ENCODE data around the gene SDC1.
"Not testable (repeated sequence)": the region's sequence is repeated elsewhere in the genome, so short reads cannot be mapped to it uniquely, and the experiment has no call there.

The SDC1 gene, protein sequence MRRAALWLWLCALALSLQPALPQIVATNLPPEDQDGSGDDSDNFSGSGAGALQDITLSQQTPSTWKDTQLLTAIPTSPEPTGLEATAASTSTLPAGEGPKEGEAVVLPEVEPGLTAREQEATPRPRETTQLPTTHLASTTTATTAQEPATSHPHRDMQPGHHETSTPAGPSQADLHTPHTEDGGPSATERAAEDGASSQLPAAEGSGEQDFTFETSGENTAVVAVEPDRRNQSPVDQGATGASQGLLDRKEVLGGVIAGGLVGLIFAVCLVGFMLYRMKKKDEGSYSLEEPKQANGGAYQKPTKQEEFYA
- total RNA-seq = 0 to 0.21 reads per million in 2 donors

DNA sequence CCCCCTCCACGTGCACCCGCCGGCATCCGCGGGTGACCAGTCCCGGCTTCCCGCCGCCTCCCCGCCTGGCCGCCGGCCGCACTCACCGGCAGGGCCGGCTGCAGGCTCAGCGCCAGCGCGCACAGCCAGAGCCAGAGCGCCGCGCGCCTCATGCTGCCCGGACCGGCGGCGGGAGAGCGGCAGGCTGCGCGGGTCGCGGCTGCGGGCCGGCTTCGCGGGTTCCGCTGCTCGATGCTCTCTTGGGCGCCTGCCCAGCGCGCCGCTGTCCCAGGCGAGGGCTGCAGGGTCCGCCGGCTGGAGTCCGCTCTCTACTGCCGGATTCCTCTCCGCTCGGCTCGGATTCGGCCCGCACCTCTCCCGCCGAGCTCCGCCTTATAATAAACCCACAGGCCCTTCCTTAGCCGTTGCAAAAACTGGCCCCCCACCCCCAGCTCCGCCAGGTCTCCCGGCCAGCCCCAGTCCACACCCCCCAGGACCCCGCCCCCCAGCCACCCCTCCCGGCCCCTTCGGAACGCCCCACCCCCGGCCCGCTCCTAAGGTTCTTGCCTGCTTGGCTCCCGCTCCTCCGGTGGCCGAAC is at the start of gene SDC1:
Gene SDC1, minus strand, starts transcription at position 415 of the 578 bp plus-strand sequence. Its CDS starts 263 bp downstream, at position 152.
- DNase-seq = no peak

DNA sequence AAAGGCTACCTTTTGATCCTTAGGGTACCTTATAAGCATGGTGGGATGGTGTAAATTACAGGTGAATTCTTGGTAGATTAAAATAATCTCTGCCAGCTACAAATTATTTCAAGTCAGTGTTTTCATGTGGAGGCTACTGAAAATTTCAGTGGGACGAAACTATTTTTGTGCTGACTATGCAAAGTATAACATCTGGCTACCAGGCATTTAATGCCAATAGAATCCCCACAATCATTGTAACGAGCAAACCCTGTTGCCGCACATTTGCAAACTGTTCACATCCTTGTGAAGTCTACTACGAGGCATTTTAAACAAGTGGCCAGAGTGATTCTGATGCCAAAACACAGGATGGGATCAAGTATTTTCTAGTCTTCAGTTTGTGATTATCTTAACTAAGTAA is 48.1 kb upstream of the SDC1 start:
- DNase-seq = no peak

DNA sequence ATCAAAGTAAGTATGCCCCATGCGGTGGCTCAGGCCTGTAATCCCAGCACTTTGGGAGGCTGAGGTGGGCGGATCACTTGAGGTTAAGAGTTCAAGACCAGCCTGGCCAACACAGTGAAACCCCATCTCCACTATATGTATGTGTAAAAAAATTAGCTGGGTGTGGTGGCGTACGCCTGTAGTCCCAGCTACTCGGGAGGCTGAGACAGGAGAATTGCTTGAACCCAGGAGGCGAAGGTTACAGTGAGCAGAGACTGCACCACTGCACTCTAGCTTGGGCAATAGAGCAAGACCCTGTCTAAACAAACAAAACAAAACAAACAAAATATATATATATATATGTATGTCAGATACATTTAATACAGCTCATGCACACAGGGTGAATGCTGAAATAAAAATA is 43.4 kb upstream of the SDC1 start:
- DNase-seq = not testable (repeated sequence)

DNA sequence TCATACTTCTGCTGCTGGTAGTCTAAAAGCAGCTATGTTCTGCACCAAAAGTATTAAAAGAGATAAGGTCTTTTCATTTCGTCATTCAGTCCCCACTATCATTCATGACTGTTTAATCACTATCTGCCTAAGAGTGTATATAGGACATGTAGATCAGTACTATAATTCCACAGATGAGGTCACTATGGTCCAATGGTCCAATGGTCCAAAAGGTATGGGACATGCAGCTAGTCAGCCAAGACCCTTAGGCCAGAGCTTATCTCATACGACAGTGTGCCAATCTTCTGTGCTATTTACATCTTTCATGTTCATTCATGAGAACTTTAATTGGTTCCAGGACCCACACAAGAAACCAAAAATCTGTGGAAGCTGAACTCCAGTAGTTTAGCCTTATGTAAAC is 42.6 kb upstream of the SDC1 start:
- DNase-seq = no peak

DNA sequence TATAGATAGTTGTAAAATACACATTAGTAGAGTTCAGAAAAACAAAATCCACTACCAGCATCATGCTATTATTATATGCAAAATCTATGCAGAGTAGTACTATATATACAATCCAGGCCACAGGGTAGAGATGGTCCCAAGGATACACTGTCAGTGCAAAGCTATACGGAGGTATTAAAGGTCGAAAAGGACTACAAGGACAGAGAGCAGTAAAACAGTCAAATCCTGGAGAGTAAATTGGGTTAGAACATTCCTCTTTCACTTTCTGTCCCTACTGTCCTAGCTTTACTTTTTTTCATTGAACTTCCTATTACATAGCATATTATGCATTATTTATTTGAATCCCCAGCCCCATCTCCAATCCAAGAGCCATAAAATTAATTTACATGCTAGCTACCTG is 39.7 kb upstream of the SDC1 start:
- no peak for DNase-seq

DNA sequence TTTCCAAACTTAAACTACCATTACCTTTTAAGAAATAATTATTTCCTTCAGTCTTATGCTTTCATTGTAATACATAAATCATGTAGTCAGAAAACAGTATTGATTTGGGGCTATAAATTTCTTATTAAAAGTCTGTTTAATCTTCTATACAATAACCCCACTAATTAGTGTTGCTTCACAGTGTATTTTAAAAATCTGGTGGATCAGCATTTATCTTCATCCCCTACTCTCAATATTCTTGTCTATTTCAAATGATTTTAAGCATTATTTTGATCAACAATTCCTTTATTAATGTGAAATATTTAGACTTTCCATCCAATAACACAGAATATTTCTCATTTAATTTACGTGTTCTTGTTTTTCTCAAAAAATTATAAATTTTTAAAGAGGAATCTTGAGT is 32.5 kb upstream of the SDC1 start:
- DNase-seq = no peak

DNA sequence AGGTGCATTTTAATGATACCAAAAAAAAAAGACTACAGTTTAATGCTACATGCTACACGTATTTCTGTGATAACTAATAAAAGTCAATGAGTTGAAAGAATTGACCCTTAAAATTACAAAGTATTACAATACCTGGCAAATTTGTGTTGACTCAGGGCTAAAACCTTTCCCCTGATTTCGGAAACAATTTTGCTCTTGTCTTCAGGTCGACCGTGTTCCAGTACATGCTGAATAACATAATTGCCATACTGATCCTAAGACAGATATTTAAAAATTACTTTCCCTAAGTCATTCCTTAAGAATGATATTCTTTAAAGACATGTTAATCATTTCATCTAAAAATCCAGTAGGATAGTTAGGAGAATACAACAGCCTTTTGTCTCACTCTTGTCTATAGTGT is 29.8 kb upstream of the SDC1 start:
- no peak for DNase-seq

DNA sequence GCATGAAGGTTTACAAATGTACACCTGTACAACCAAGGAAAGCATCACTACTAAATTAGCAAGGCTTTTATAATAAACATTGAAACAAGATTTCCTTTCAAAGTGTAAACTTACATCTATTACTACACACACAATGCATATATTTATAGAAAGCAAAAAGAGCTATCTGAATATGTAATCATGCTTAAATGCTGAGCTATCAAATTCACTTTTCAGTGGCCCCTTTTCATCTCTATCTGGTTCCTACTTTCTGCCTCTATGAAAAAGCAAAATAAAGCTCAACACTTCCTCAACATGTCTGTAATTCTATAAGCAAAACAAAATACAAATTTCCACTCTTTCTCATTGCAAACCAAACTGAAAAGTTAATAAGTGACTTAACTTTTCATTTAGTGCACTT is 25.5 kb upstream of the SDC1 start:
- no peak for DNase-seq

DNA sequence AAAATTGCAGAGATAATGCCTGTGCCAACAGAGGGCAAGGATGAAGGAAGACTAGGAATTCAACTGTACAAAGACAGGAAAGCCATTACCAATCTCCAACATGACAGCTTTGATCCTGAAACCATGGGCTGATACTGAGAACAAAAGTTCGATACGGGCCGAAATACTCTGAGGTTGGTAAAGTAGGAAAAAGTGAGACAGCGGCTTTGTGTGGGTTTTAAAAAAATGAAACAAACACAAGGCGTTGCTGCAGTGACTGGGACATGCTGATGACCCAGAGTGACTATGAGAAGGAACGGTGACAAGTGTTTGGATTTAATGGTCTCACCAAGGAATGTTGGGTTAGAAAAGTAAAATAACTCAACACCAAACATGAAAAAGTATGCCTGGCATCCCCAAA is 24.2 kb upstream of the SDC1 start:
- DNase-seq = no peak

DNA sequence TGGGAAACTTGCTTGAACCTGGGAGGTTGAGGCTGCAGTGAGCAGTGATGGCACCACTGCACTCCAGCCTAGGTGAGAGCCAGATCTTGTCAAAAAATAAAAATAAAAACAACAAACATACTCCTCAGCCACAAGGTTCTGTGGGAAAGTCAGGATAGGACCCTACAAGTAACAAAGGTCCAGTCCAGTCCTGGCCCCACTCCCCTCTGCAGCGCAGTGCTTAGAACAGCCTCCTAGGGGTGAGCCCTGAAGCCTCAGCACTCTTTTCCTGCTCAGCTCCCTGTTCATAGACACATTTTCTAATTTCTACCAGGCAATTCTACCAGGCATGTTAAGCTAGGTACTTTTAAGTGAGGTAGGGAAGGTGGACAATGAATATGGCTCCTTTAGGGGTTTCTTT is 22.2 kb upstream of the SDC1 start:
- no peak for DNase-seq

DNA sequence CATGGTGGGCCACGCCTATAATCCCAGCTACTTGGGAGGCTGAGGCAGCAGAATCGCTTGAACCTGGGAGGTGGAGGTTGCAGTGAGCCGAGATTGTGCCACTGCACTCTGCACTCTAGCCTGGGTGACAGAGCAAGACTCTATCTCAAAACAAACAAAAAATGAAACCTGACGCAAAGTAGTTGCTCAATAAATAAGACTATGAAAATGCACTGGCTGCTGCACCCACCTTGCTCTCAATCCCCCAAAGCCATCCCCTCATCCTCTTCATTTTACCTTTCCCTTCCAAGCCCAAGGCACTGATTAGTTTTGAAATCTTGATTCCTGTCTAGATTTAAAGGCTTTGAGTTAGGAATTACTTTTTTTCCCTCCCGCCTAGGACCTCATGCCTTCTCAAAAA is 18.7 kb upstream of the SDC1 start:
- not testable (repeated sequence) for DNase-seq

DNA sequence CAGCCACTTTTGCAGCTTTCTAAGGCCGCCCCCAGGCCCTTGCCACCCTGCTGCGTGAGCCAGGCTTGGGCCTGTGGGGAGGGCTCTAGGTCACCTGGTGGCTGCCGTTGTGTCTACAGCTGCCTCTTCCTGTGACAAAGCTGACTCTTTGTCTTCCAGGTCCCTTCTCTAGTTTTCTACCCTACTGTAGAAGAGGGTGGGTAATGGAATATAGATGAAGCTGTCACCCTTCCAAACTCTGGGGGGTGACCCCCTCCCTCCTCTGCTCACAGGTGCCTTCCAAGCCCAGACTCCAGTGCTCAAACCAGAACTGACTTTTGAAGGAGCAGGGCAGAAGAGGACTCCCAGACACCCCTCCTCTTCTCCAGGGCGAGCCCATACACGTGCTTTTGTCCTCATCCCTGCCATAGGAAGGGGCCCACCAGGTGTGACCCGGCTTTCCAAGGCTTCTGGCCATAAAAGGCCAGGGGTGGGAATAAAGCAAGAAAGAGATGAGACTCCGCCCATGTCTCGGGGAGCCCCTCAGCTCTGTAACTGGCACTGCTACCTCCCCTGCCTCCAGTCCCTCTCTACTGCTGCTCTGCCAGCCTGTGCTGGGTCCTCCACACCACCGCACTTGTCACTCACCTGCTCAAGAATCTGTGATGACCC is 17.9 kb upstream of the SDC1 start:
- no peak for DNase-seq

DNA sequence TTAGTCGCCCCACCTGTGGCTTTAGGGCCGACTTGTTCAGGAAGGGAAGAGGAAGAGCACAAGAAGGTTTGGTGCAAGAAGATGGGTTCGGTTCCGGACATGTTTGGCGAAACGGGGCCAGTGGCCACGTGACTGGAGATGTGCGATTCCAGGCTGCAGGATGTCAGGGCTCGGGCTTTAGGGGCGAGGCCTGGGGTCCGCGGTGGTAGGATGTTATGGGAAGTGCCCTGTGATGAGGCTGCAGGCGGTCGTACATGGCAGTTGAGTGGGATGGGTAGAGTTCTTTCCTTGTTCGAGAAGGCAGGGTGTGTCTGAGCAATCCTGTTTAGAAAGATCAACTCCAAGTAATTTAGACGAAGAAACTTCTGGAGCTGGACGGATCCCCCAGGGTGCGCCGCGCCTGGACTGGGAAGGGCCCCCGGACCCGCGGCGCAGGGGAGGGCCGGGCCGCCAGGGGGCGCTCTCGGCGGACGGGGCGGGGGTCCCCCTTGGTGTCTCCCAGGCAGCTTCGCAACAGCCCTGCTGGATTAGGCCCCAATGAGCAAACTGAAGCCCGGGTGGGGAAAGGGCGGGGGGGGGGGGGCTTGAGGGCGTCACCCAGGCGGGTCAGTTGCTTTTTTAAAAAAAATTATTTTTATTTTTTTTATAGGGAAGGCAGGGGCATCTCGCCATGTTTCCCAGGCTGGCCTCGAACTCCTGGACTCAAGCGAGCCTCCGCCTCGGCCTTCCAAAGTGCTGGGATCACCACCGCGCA is 17.2 kb upstream of the SDC1 start:
- DNase-seq = no peak

DNA sequence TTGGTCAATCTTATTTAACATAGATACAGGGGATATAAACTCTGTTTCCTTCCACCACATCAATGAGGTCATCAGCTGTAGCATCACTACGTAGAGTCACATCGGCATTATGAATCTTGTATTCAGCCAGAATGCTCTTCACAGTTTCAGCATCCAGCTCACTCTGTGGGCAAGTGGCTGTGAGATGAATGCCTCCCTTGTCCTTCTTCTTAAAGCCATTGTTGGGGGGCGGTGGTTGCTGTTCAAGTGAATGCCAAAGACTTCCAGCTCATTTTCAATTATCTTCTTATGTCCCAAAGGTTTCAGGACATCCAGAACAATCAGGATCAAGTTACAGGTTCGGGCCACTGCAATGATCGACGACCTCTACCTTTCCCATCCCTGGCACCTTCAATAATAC is 15.4 kb upstream of the SDC1 start:
- DNase-seq = not testable (repeated sequence)

DNA sequence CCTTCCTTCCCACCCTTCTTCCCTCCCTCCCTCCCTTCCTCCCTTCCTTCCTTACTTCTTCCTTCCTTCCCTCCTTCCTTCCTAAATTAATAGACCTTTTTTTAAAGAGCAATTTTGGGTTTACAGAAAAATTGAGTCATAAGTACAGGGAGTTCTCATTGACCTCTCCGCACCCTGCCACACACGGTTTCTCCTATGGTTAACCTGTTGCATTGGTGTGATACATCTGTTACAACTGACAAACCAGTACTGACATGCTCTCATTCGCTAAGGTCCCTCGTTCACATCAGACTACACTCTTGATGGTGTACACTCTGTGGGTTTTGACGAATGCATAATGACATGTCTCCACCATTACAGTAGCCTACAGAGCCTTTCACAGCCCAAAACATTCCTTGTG is 11.6 kb upstream of the SDC1 start:
- no peak for DNase-seq

DNA sequence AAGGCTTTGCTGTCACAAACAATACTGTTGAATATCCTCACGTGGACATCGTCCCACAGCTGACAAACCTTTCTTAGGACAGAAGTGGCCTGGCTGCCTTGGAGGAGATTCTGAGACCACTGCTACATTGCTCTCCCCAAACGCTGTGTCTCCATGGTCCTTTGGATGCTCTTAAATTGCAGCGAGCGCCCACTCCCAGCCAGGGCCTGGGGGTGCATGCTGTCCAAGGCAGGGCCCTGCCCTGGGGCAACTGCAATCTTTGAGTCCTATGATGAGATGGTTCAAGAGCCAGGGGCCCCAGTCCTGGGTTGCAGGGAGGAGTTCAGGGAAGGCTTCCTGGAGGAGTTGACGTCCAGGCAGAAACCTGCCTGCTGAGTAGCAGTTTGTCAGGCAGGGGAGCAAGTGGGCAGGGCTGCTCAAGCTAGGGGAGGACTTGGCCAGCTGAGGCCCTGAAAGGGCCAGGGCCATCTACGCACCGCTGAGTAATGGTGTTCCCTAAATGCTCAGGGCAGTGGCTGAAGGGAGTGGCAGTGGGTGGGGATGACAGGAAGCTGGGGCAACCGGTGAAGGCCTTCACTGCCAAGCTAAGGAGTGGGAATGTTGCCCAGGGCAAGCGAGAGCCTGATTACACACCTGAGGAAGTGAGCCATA is 10.8 kb upstream of the SDC1 start:
- DNase-seq = no peak

DNA sequence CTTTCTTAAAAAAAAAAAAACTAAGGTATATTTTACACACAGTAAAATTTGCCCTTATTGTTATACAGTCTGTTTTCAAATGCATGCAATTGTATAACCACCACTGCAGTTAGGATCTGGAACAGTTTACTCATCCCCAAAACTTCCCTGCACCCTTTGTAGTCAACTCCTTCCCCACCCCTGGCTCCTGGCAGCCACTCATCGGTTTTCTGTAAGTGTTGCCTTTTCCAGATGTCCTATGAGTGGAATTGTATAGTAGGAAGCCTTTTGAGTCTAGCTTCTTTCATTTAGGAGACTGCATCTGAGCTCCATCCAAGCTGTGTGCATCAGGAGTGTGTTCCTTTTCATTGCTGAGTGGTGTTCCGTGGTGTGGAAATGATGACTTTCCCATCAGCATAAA is 9.7 kb upstream of the SDC1 start:
- not testable (repeated sequence) for DNase-seq

DNA sequence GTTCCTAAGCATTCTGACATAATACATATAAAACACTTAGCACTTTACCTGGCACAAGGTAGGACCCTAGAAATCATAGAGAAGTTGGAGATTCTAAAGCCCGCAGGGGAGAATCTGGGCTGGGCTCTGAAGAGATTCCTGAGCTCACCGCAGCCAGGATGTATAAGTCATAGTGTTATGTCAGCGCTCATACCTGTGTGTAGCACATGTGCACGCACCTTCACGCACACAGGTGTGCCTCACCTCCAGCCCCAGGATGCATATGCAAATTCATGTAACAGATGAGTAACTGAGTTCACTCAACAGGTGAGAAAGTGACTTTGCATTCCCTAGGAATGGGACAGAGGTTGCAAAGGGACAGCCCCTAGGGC is 7.9 kb upstream of the SDC1 start:
- no peak for DNase-seq

DNA sequence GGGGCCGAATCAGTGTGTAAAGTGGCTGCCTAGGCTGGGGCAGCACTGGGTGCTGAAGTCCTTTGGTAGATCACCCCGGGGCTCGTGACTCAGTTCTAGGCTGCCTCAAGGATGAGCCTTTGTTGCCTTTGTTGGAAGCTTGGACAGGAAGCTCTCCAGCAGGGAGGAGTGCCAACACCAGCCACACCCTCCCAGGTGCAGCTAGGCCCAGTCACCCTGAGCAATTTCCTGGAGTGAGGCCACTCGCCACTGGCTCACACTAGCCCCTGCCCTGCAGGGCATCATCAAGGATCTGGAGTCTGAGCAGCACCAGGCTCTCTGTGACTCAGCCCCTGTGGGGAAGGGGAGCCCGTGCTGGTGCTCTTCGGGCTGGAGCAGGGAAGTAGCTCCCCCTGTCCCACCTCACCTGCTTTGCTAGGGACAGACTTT is 6.7 kb upstream of the SDC1 start:
- DNase-seq = no peak

DNA sequence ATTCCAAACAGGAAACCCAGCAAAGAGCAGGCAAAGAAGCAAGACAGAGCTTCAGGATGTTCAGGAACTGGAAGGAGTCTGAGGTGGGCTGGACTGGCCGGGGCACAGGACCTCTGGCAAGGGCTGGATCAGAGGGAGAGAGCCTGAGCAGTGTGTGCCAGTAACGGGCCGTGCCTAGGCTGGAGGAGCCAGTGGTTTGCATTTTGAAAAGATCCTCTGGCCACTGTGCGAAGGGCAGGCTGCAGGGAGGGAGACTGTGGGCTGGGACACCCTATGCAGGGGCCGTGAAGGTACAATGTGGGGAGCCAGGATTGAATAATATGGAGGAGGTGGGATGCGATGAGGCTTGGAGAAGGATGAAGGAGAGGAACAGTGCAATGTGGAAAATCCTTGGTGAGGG is 6.2 kb upstream of the SDC1 start:
- DNase-seq = no peak

DNA sequence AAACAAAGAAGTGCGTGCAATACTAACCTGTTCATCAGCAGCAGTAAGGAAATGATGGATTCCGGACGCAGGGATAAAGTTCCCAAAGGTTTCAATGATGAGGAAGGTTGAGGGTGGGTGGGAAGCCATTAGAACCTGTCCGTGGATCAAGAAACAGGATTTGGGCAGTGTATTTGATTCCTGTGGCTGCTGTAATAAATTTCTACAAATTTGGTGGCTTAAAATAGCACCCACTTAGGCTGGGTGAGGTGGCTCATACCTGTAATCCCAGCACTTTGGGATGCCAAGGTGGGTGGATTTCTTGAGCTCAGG is 5.1 kb upstream of the SDC1 start:
- DNase-seq = no peak

DNA sequence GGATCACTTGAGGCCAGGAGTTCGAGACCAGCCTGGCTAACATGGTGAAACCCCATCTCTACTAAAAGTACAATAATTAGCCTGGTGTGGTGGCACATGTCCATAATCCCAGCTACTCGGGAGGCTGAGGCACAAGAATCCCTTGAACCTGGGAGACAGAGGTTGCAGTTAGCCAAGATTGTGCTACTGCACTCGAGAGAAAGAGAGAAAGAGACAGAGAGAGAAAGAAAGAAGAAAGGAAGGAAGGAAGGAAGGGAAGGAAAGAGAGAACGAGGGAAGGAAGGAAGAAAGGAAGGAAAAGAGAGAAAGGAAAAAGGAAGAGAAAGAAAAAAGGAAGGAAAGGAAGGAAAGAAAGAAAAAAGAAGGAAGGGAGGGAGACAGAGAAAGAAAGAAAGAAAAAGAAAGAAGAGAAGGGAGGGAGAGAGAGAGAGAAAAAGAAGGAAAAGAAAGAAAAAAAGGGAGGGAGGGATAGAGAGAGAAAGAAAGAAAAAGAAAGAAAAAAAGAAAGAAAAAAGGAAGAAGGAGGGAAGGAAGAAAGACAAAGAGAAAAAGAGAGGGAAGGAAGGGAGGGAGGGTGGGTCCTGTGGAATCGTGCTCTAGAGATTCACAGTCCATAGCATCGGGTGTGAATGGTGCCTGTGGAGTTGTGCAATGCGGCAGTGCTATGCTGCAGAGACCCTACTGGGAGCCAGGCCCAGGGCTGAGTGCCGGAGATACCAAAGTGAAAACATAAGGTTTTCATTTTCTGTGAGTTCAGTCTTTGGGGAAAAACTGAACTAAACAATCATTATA is 4.6 kb upstream of the SDC1 start:
- DNase-seq = no peak
